Gastroesophageal sphincter (tissue), 4 donors: ENCODE measurements around the gene HPSE2. TPM values are rescaled to one million over a fixed set of nuclear protein-coding genes. Genes with fewer than 3 reads are reported as not detected.

ENCODE experiments used
- ATAC-seq: fragments of 150-250 bp; one replicate; pipeline ENCODE4 v1.9.1; 2016; ENCODE audit warnings: mild to moderate bottlenecking, moderate library complexity
- H3K27ac ChIP-seq, 4 donors: fragments of 200-600 bp; sonication (generic) in 3 of 4; 1 replicate in 3 of 4; 2 replicates in 1 of 4; pipeline ENCODE4 v1.5.1; 2016 to 2019
- H3K27me3 ChIP-seq: fragments of 200-600 bp; sonication (generic); one replicate; pipeline ENCODE4 v1.5.1; 2019
- H3K36me3 ChIP-seq, 2 donors: fragments of 200-600 bp; sonication (generic); one replicate each; pipeline ENCODE4 v1.5.1; 2019; ENCODE audit warnings: control low read depth in 1 of 2
- H3K4me1 ChIP-seq, 3 donors: fragments of 200-600 bp; sonication (generic); 1 replicate in 2 of 3; 2 replicates in 1 of 3; pipeline ENCODE4 v1.5.1; 2016 to 2019; ENCODE audit warnings: control low read depth in 2 of 3
- H3K4me3 ChIP-seq, 2 donors: fragments of 200-600 bp; sonication (generic); one replicate each; pipeline ENCODE4 v1.5.1; 2019; ENCODE audit warnings: mild to moderate bottlenecking in 1 of 2, moderate library complexity in 1 of 2
- H3K9me3 ChIP-seq, 3 donors: fragments of 200-600 bp; sonication (generic); one replicate each; pipeline ENCODE4 v1.5.1; 2017 to 2019; ENCODE audit warnings: control low read depth in 2 of 3
- CTCF ChIP-seq, 4 experiments: fragments of 200-600 bp in 2 of 4; fragments of 450-650 bp in 2 of 4; sonication (generic) in 1 of 4; IDR thresholded peaks; one replicate each; pipeline ENCODE4 v1.5.1; 2017 to 2019; ENCODE audit warnings: antibody characterized with exemption in 4 of 4, mild to moderate bottlenecking in 2 of 4, moderate library complexity in 2 of 4
- EP300 ChIP-seq: sonication (generic); formaldehyde crosslinking; IDR thresholded peaks from one replicate; pipeline ENCODE4 v1.6.1; 2017; ENCODE audit warnings: antibody characterized with exemption, mild to moderate bottlenecking
- POLR2A ChIP-seq, 2 donors: fragments of 450-650 bp; IDR thresholded peaks; one replicate each; pipeline ENCODE4 v1.6.1; 2017; ENCODE audit warnings: antibody characterized with exemption in 2 of 2, mild to moderate bottlenecking in 2 of 2, moderate library complexity in 1 of 2
- POLR2AphosphoS5 ChIP-seq: sonication (generic); formaldehyde crosslinking; IDR thresholded peaks from one replicate; pipeline ENCODE4 v1.6.1; 2017; ENCODE audit warnings: antibody characterized with exemption
- WGBS, 2 donors: methylation state at CpG; one replicate each; pipeline ENCODE4 v1.1.5; 2018; ENCODE audit warnings: low coverage in 1 of 2; 5-methylcytosine and 5-hydroxymethylcytosine counted together
- total RNA-seq, 4 donors: library from RNA; depleted of rRNA; stranded (reverse); fragments of >200 nt; gene quantifications; one replicate each; pipeline ENCODE4 v1.1.0, GENCODE V29; 2016

Gene HPSE2
- total RNA-seq, 4 donors from 2014 or later: 19.1 to 74.5 (median 58.8) TPM

GRCh38 chr10:99115703-99116102, 119.9 kb downstream of the HPSE2 start:
- no peak overlapping the region for H3K4me3 ChIP-seq
- TF ChIP-seq POLR2AphosphoS5: no peak
- no peak for TF ChIP-seq EP300
- TF ChIP-seq CTCF (IDR thresholded peaks at IDR 0.05): no peak
- no peaks in the 10 kb centered on the region for H3K9me3 ChIP-seq
- peaks cover 0 to 16% (median 3%) of the 10 kb centered on the region in 3 donors for H3K4me1 ChIP-seq
- no peak for ATAC-seq
- H3K27ac ChIP-seq: peak overlapping the region in 1 of 4 donors; percentile 15
- no peaks in the 10 kb centered on the region for H3K27me3 ChIP-seq
- no peaks in the 10 kb centered on the region for H3K36me3 ChIP-seq

GRCh38 chr10:99085358-99085757, 150.3 kb downstream of the HPSE2 start:
- no peak for ATAC-seq
- no peaks in the 10 kb centered on the region for H3K36me3 ChIP-seq
- no peaks in the 10 kb centered on the region for H3K27me3 ChIP-seq
- H3K4me1 ChIP-seq: peaks cover 0 to 27% (median 0%) of the 10 kb centered on the region in 3 donors
- no peaks in the 10 kb centered on the region for H3K9me3 ChIP-seq
- peak overlapping the region in 1 of 4 donors; percentile 17 for H3K27ac ChIP-seq
- WGBS, 2 donors: 74 to 100% methylated on average over 2 of the region's 2 CpGs
- no peak overlapping the region for H3K4me3 ChIP-seq
- TF ChIP-seq POLR2AphosphoS5: no peak
- no peak for TF ChIP-seq CTCF (IDR thresholded peaks at IDR 0.05)
- TF ChIP-seq EP300: no peak
- no peak for TF ChIP-seq POLR2A (IDR thresholded peaks at IDR 0.05)

- no peak for TF ChIP-seq POLR2A (IDR thresholded peaks at IDR 0.05)
- TF ChIP-seq CTCF (IDR thresholded peaks at IDR 0.05): no peak
Measured at GRCh38 chr10:99084161-99084560, 151.5 kb downstream of the HPSE2 start.

GRCh38 chr10:99080275-99080945, 155.2 kb downstream of the HPSE2 start:
- no peaks in the 10 kb centered on the region for H3K9me3 ChIP-seq
- no peak for TF ChIP-seq CTCF (IDR thresholded peaks at IDR 0.05)
- TF ChIP-seq EP300: no peak
- TF ChIP-seq POLR2AphosphoS5: no peak
- TF ChIP-seq POLR2A (IDR thresholded peaks at IDR 0.05): no peak
- no peak for ATAC-seq
- peaks cover 0 to 29% (median 0%) of the 10 kb centered on the region in 3 donors for H3K4me1 ChIP-seq
- 18 to 69% methylated on average over 1 of the region's 1 CpG for WGBS, 2 donors
- H3K27me3 ChIP-seq: no peaks in the 10 kb centered on the region
- H3K4me3 ChIP-seq: no peak overlapping the region
- no peak overlapping the region for H3K27ac ChIP-seq
- no peaks in the 10 kb centered on the region for H3K36me3 ChIP-seq

More at GRCh38 chr10:99084161-99084560, 151.5 kb downstream of the HPSE2 start:
- no peaks in the 10 kb centered on the region for H3K36me3 ChIP-seq
- H3K27ac ChIP-seq: peak overlapping the region in 1 of 4 donors; percentile 49
- H3K4me1 ChIP-seq: peaks cover 0 to 34% (median 0%) of the 10 kb centered on the region in 3 donors
- no peaks in the 10 kb centered on the region for H3K27me3 ChIP-seq
- 33 to 37% methylated on average over 3 of the region's 3 CpGs for WGBS, 2 donors
- no peaks in the 10 kb centered on the region for H3K9me3 ChIP-seq
- ATAC-seq: no peak
- H3K4me3 ChIP-seq: no peak overlapping the region

GRCh38 chr10:99062591-99062990, 173.1 kb downstream of the HPSE2 start:
- Histone ChIP-seq H3K4me3 (no peak overlapping the region), H3K4me1 (peaks cover 0 to 34% (median 0%) of the 10 kb centered on the region in 3 donors), H3K27ac (peak overlapping the region in 1 of 4 donors; percentile 46), H3K9me3 (no peaks in the 10 kb centered on the region), H3K36me3 (no peaks in the 10 kb centered on the region), H3K27me3 (no peaks in the 10 kb centered on the region)
- no peak for ATAC-seq
- TF ChIP-seq POLR2AphosphoS5 (no peak), CTCF (IDR thresholded peaks at IDR 0.05) (no peak), POLR2A (IDR thresholded peaks at IDR 0.05) (no peak), EP300 (no peak)
